Ecto neural progenitor cell (in vitro differentiated cells): Measurements from ENCODE around the gene BAMBI.

Experiments used
- DNase-seq: peaks from one replicate; pipeline ENCODE4 v3.0.0-alpha.2; 2018; ENCODE audit warnings: low spot score

Gene BAMBI

DNA sequence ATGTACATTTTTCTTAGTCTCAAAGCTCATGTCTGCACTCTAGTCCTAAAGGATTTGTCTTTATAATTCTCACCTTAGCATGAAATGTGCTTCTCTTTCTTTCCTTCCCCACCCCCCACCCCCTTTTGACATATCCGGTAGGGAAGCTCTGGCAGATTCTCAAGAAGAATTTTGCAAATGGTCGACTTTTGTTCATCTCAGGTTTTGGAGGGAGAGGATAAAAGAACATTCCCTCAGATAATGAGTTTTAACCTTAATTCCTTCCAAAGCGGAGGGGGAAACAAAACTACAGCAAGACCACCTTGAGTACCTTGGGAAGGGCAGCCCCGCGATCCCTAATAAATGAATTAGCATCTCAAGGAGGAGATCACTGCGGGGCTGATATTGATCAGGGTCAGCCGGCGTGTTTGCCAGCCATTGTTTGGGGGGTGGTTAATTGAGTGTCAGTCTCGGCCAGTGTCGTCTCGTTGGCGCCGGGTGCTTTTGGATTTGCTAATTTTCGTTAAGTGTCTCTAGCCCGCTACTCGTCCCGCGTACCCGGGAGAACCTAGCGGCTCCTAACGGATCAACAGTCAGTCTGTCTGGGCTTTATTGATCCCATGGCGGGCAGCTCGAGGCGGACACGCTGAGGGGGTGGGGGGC, 874 bp upstream of the BAMBI start:
- no peak for DNase-seq

DNA sequence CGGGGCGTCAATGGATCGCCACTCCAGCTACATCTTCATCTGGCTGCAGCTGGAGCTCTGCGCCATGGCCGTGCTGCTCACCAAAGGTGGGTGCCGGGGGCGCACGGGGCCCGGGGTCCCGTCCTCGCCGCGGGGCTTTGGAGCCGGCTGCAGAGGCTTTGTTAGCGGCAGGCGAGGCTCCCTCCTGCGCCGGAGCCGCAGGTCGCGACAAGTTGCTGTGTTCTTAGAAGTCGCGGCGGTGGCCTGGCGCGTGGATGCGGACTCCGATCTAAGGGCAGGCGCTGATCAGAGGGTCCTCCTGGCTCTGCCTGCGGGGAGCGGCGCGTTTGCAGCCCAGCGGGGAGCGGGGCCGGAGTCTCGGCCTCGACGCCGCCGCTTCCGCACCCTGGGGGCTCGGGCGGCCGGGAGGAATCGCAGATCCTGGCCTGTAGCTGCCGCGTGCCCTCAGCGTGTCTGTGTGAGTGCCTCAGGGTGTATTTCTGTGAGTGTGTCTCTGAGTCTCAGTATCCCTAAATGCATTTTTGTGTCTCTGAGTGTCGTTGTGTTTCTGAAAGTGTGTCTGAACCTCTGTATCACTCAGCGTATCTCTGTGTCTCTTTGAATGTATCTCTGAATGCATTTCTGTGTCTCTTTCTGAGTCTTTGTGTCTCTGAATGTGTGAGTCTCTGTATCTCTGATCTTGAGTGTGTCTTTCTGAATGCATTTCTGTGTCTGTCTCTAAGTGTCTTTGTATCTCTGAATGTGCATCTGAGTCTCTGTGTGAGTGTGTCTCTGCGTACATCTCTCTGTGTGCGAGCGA, 766 bp downstream of the BAMBI start:
- DNase-seq, result peak; percentile 72

- DNase-seq, result no peak
Measured at GRCh38 chr10:28678687-28679457, 1.6 kb downstream of the BAMBI start.

GRCh38 chr10:28679581-28680357, 2.4 kb downstream of the BAMBI start:
- no peak for DNase-seq

- no peak for DNase-seq
Measured at GRCh38 chr10:28680358-28680752, 3.0 kb downstream of the BAMBI start.

DNA sequence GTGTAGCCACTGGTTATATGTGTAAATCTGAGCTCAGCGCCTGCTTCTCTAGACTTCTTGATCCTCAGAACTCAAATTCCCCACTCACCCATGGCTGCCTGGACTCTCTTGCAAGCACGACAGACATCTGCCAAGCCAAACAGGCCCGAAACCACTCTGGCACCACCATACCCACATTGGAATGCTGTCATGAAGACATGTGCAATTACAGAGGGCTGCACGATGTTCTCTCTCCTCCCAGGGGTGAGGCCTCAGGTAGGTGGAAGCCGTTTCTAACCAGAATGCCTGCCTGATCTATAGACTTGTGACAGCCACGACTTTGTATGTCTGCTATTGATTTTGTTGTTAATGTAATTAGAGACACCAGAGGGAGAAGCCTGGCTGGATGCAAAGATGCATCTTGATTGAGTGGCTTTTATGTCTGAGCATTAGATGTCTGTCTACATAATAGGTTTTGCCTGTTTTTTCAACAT, 4.0 kb downstream of the BAMBI start:
- DNase-seq, result no peak

DNA sequence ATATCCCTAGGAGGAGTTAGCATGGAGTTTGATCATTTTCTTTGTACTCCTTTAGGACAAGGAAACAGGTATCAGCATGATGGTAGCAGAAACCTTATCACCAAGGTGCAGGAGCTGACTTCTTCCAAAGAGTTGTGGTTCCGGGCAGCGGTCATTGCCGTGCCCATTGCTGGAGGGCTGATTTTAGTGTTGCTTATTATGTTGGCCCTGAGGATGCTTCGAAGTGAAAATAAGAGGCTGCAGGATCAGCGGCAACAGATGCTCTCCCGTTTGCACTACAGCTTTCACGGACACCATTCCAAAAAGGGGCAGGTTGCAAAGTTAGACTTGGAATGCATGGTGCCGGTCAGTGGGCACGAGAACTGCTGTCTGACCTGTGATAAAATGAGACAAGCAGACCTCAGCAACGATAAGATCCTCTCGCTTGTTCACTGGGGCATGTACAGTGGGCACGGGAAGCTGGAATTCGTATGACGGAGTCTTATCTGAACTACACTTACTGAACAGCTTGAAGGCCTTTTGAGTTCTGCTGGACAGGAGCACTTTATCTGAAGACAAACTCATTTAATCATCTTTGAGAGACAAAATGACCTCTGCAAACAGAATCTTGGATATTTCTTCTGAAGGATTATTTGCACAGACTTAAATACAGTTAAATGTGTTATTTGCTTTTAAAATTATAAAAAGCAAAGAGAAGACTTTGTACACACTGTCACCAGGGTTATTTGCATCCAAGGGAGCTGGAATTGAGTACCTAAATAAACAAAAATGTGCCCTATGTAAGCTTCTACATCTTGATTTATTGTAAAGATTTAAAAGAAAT, 4.8 kb downstream of the BAMBI start:
- no peak for DNase-seq

DNA sequence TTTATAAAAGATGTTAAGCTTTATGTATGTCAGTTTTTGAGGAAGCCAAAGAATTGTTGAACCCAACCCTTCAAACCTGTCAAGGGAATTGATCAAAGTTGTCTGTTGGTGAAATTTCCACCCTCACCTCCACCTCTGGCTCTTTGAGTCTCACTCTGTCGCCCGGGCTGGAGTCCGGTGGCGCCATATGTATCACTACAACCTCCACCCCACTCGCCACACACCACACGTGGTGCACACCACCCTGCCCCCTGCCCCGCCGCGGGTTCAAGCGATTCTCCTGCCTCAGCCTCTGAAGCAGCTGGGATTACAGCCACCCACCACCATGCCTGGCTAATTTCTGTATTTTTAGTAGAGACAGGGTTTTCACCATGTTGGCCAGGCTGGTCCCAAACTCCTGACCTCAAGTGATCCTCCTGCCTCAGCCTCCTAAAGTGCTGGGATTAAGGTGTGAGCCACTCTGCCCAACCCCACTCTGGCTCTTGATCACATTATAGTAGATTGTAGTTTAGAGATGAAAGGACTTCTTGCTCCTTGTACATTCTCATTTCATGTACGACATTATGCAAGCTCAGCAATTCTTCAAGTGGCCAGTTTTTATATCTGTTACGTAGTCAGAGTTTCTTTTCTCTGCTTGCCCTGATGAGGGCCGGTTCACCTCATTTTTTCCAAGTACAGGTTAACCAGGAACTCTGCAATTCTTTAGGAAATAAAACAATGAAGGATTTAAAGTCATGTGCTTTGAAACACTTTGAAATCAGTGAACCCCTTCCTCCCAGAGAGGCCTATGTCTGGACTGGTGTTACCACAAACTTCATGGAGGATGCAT, 7.0 kb downstream of the BAMBI start:
- DNase-seq, result no peak

GRCh38 chr10:28684986-28685580, 7.8 kb downstream of the BAMBI start:
- no peak for DNase-seq

DNA sequence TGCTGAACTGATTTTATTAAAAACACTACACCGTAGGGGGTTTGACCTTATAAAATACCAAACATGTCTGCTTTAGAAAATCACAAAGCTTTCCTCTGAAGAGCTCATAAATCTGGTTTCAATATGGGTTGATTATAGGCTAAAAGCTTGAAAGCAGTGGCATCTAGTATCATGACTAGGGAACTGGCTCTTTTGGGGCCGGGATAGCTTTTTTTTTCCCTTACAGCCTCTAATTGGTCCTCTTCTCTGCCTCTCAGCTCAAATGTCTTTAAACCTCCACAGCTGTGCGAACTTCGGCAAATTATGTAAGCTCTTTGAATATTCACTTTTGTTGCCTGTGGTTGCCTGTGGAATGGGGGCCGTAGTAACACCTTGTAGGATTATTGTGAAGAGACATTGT, 8.4 kb downstream of the BAMBI start:
- no peak for DNase-seq

GRCh38 chr10:28686835-28687682, 9.7 kb downstream of the BAMBI start:
- DNase-seq, result no peak

DNA sequence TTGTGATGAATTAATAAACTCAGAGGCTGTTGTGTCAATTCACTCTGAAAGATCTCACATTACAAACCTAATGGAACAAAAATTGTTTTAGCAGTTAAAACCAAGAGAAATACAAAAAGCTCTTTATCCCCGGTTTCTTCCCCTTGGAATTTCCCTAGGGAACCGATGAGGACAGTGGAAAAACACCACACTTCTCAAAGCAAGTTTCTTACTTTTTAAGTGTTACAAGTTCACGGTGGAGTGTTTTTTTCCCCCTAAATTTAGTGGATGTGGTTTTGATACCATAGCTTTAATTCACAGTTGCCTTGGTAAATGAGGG, 10.3 kb downstream of the BAMBI start:
- no peak for DNase-seq

DNA sequence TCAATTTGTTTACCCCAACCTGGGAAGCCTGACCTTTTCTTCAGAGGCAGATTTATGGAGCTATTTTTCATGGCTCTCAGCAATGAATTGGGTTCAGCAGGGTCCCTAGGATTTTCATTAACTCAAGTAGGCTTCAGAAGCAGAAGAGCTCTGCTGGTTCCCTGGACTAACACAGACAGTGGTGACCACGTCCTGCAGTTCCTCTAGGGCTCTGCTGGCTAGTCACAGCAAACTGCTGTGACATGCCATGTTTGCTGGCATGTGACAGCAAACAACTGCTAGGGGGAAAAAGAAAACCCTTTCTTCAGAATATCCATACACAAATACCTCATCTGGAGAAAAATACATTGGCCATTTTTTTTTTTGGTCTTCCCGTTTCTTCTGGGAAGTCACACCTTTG, 13.2 kb downstream of the BAMBI start:
- DNase-seq, result no peak

GRCh38 chr10:28691187-28691694, 13.9 kb downstream of the BAMBI start:
- DNase-seq, result no peak

DNA sequence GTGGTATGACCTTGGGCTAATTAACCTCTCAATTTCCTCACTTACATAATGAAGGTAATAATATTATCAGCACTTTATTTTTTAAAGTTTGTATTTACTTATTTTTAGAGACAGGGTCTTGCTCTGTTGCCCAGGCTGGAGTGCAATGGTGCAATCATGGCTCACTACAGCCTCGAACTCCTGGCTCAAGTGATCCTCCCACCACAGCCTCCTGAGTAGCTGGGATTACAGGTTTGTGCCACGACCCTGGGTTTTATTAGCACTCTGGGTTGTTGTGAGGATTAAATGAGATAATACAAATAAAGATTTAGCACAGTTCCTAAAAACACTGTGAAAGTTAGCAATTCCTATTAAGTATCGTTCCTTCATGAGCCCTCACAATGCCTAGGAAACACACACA, 14.7 kb downstream of the BAMBI start:
- DNase-seq, result no peak

DNA sequence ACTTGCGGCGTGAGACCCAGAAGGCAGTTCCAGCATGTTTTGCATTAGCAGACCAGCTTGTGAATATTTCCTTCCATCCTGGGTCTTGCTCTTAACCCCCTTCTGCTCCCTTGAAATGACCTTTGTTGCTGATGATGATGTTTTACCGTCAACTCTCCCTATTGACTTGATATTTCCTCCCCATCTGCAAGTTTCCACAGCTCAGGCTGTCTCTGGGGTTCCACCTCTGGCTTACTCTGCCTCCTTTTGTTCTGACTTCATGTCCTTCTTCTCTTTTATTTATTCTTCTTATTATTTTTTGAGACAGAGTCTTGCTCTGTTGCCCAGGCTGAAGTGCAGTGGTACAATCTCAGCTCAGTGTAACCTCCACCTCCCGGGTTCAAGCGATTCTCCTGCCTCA, 17.2 kb downstream of the BAMBI start:
- DNase-seq, result no peak

- DNase-seq, result no peak
Measured at GRCh38 chr10:28698075-28698474, 20.8 kb downstream of the BAMBI start.

- no peak for DNase-seq
Measured at GRCh38 chr10:28704464-28705161, 27.3 kb downstream of the BAMBI start.
